ENCODE data around the gene BTBD3.

Gene BTBD3

DNA sequence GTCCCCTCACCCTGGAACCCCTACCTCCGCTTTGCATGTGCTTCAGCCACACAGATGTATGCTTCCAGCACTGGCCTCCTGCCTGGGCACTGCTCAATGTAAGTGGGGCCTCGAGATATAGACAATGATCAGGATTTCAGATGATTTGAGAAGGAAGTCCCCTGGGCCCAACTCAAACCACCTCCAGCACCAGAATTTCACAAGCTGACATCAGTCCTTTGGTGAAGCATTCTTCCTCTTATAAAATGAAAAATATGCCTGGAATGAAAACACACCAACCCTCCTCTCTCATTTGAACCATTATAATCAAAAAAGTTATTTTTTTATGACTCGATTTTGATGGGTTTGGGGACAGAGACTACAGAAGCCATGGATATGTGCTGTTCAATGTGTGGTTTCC is 48.5 kb downstream of the BTBD3 start:
- DNase-seq (ENCODE audit: low read depth), result no peak

DNA sequence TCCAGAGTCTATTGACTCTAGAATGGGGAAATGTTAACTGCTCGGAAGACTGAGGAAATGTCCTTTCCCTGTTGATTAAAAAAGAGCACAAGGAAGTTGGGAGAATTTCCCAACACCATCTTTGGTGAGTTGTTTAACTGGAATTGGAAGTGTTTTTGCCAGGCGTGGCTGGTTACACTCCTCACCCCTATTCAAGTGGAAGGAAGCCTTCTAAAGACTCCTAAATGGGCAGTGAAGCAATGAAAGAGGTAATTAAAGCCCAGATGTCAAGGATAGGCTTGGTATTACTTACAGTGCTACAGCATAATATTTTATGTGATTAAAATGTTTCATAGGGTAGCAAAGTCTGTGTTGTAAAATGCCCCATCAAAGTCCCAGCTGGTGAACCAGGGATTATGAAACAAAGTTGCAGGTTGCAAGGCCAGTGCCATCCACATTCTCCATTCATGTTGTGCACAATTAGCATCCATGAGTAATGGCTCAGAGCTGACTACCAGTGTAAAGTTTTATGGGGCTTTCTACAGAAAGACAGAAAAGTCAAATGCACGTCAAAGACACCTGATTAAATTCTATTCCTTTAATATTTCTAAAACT is 52.6 kb downstream of the BTBD3 start:
- no peak for DNase-seq (ENCODE audit: low read depth)

DNA sequence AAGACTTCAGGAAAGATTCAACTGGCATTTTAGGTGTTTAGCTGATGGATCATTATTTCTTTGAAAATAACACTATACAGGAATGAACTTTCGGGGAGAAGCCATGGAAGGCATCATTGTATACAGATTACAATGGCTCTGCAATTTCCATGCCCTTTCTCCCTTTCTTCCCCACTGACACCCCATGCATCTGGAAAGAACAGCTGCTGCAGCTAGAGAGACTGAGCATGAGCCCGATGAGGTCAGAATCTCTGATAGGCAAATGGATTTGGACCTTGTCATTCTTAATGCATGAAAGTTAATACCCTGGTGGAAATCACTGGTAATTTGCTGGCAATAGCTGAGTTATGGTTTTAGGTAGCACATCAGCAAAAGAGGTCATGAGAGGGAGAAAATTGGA is 54.8 kb downstream of the BTBD3 start:
- DNase-seq (ENCODE audit: low read depth), result no peak

Data from amniotic epithelial cell (primary cell).